Measurements from ENCODE around the gene TNFAIP8. TPM values are rescaled to one million over a fixed set of nuclear protein-coding genes. Genes with fewer than 3 reads are reported as not detected.

TNFAIP8 gene
- total RNA-seq, 1 experiment from 2014 or later: 24.1 TPM

- TF ChIP-seq PREB (CRISPR knock-in tag; IDR thresholded peaks at IDR 0.05; ENCODE audit: borderline replicate concordance) (no peak), CDX4 (CRISPR knock-in tag; IDR thresholded peaks at IDR 0.05; ENCODE audit: borderline replicate concordance) (no peak), ZNF138 (CRISPR knock-in tag; conservative IDR thresholded peaks at IDR 0.05) (no peak), ZMAT4 (CRISPR knock-in tag; IDR thresholded peaks at IDR 0.05) (no peak), ATF3 (CRISPR knock-in tag; conservative IDR thresholded peaks at IDR 0.05) (no peak), MXD4 (CRISPR knock-in tag; IDR thresholded peaks at IDR 0.05; ENCODE audit: borderline replicate concordance) (no peak)
Observed at GRCh38 chr5:119343052-119343451, 12.8 kb upstream of the TNFAIP8 start (continued).

- Mint-ChIP-seq H3K4me3 (no peak overlapping the region), H3K27me3 (ENCODE audit: low read depth) (no peaks in the 10 kb centered on the region), H3K27ac (no peak overlapping the region), H3K9me3 (no peaks in the 10 kb centered on the region), H3K4me1 (peaks cover 69% of the 10 kb centered on the region), H3K36me3 (no peaks in the 10 kb centered on the region)
- POLR2A ChIA-PET: interaction anchor here (0.6 kb wide), 1 partner anchor 164 kb away, joined by 3 read pairs; no protein-coding TSS in a partner anchor
- DNase-seq (ENCODE audit: low spot score): no peak
- CTCF ChIA-PET: no interaction called here
- TF ChIP-seq ESRRA (CRISPR knock-in tag; IDR thresholded peaks at IDR 0.05; ENCODE audit: borderline replicate concordance) (no peak), ZNF423 (CRISPR knock-in tag; IDR thresholded peaks at IDR 0.05) (no peak), HMGXB4 (CRISPR knock-in tag; IDR thresholded peaks at IDR 0.05) (no peak), ELF4 (CRISPR knock-in tag; IDR thresholded peaks at IDR 0.05; ENCODE audit: low read depth) (no peak), CREM (CRISPR knock-in tag; IDR thresholded peaks at IDR 0.05) (no peak), CDX4 (CRISPR knock-in tag; IDR thresholded peaks at IDR 0.05; ENCODE audit: borderline replicate concordance) (no peak), MAX (CRISPR knock-in tag; IDR thresholded peaks at IDR 0.05) (no peak), JAZF1 (CRISPR knock-in tag; IDR thresholded peaks at IDR 0.05) (no peak), ZNF232 (CRISPR knock-in tag; IDR thresholded peaks at IDR 0.05) (no peak), EMX1 (CRISPR knock-in tag; IDR thresholded peaks at IDR 0.05) (no peak), TEAD1 (CRISPR knock-in tag; IDR thresholded peaks at IDR 0.05) (no peak), ZNF138 (CRISPR knock-in tag; conservative IDR thresholded peaks at IDR 0.05) (no peak), ZNF121 (CRISPR knock-in tag; IDR thresholded peaks at IDR 0.05) (no peak), RORB (CRISPR knock-in tag; IDR thresholded peaks at IDR 0.05) (no peak), MXD4 (CRISPR knock-in tag; IDR thresholded peaks at IDR 0.05; ENCODE audit: borderline replicate concordance) (no peak)
- TF ChIP-seq, protein P1, sequence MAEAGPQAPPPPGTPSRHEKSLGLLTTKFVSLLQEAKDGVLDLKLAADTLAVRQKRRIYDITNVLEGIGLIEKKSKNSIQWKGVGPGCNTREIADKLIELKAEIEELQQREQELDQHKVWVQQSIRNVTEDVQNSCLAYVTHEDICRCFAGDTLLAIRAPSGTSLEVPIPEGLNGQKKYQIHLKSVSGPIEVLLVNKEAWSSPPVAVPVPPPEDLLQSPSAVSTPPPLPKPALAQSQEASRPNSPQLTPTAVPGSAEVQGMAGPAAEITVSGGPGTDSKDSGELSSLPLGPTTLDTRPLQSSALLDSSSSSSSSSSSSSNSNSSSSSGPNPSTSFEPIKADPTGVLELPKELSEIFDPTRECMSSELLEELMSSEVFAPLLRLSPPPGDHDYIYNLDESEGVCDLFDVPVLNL (CRISPR knock-in tag; IDR thresholded peaks at IDR 0.05; ENCODE audit: borderline replicate concordance, low read depth): no peak
- no peak for ATAC-seq
Observed at GRCh38 chr5:119343766-119344165, 12.1 kb upstream of the TNFAIP8 start.

Measured in WTC11 (cell line).